ENCODE measurements around the gene CCL23.
A peak's percentile ranks its signal among the peaks of the same experiment; 100 is the strongest.

Gene CCL23

DNA sequence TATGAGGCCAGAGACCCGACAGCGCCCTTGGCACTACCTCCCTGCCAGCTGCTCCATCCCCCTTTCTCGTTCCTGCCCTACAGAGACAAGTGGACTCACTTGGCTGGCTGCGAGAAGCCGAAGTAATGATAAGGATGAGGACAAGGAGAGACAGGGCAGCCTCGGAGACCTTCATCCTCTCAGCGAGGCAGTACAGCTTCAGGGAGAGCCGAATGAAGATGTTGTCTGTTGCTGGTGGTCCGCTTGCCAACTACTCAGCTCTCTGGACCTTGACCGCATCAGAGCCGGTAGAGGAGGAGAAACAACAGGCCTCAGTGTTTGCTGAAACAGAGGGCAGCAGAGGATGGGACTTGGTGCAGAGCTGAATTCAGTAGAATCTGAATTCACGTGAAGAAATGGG, 36.5 kb downstream of the CCL23 start, which contains the start of gene CCL16:
Gene CCL16 (minus strand): TSS at position 252 of the 400 bp plus-strand sequence. CDS start 77 bp downstream, at position 175.
- no peaks in the 10 kb centered on the region for H3K36me3 Mint-ChIP-seq (ENCODE audit: low read depth)
- H3K4me1 Mint-ChIP-seq = peaks cover 5% of the 10 kb centered on the region
- H3K27me3 Mint-ChIP-seq (ENCODE audit: low read depth, poor library complexity) = peaks cover 9% of the 10 kb centered on the region
- no peak within 1 kb of the TSS for H3K4me3 Mint-ChIP-seq
- TF ChIP-seq, protein P1, sequence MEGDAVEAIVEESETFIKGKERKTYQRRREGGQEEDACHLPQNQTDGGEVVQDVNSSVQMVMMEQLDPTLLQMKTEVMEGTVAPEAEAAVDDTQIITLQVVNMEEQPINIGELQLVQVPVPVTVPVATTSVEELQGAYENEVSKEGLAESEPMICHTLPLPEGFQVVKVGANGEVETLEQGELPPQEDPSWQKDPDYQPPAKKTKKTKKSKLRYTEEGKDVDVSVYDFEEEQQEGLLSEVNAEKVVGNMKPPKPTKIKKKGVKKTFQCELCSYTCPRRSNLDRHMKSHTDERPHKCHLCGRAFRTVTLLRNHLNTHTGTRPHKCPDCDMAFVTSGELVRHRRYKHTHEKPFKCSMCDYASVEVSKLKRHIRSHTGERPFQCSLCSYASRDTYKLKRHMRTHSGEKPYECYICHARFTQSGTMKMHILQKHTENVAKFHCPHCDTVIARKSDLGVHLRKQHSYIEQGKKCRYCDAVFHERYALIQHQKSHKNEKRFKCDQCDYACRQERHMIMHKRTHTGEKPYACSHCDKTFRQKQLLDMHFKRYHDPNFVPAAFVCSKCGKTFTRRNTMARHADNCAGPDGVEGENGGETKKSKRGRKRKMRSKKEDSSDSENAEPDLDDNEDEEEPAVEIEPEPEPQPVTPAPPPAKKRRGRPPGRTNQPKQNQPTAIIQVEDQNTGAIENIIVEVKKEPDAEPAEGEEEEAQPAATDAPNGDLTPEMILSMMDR (IDR thresholded peaks at IDR 0.05) = no peak
- no peak for DNase-seq
- no peaks in the 10 kb centered on the region for H3K9me3 Mint-ChIP-seq
- H3K27ac Mint-ChIP-seq = no peak within 1 kb of the TSS

GRCh38 chr17:35978346-35978745, 39.4 kb downstream of the CCL23 start:
- no peaks in the 10 kb centered on the region for H3K27me3 Mint-ChIP-seq (ENCODE audit: low read depth, poor library complexity)
- no peak for DNase-seq
- no peak overlapping the region for H3K4me3 Mint-ChIP-seq
- TF ChIP-seq, protein P1 (IDR thresholded peaks at IDR 0.05) = no peak
- H3K4me1 Mint-ChIP-seq = peaks cover 13% of the 10 kb centered on the region
- H3K36me3 Mint-ChIP-seq (ENCODE audit: low read depth) = no peaks in the 10 kb centered on the region
- no peak overlapping the region for H3K27ac Mint-ChIP-seq
- no peaks in the 10 kb centered on the region for H3K9me3 Mint-ChIP-seq

DNA sequence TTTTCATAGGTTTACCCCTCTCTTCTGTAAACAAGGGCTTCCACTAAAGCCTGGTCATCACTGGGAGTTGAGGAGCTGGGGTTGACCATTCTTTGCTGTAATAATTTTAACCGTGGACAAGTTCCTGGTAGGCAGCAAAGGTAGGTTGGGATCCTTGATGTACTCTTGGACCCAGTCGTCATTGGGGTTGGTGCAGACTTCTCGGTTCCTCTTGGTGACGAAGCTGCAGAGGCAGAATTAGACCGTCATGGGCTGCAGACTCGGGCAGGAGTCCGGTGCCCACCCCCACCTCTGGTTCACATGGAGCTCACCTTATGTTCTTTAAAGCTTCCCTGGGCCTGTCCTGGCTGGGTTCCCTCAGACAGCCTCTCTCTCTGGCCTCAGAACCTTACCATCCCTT, 40.3 kb downstream of the CCL23 start:
- DNase-seq = no peak

GRCh38 chr17:35973333-35974260, 44.2 kb downstream of the CCL23 start:
- TF ChIP-seq, protein P1 (IDR thresholded peaks at IDR 0.05) = no peak
- Mint-ChIP-seq H3K4me1 (peaks cover 31% of the 10 kb centered on the region), H3K4me3 (no peak overlapping the region), H3K9me3 (no peaks in the 10 kb centered on the region), H3K27ac (peak overlapping the region; percentile 65), H3K27me3 (ENCODE audit: low read depth, poor library complexity) (no peaks in the 10 kb centered on the region), H3K36me3 (ENCODE audit: low read depth) (no peaks in the 10 kb centered on the region)
- no peak for DNase-seq

More for the DNA sequence above, 40.3 kb downstream of the CCL23 start:
- no peaks in the 10 kb centered on the region for H3K9me3 Mint-ChIP-seq
- TF ChIP-seq, protein P1 (IDR thresholded peaks at IDR 0.05) = no peak
- no peaks in the 10 kb centered on the region for H3K36me3 Mint-ChIP-seq (ENCODE audit: low read depth)
- H3K4me3 Mint-ChIP-seq = no peak overlapping the region
- H3K27me3 Mint-ChIP-seq (ENCODE audit: low read depth, poor library complexity) = no peaks in the 10 kb centered on the region
- H3K27ac Mint-ChIP-seq = no peak overlapping the region
- peaks cover 20% of the 10 kb centered on the region for H3K4me1 Mint-ChIP-seq

- Mint-ChIP-seq H3K4me3 (no peak overlapping the region), H3K4me1 (peaks cover 31% of the 10 kb centered on the region), H3K27ac (no peak overlapping the region), H3K9me3 (no peaks in the 10 kb centered on the region), H3K27me3 (ENCODE audit: low read depth, poor library complexity) (no peaks in the 10 kb centered on the region), H3K36me3 (ENCODE audit: low read depth) (no peaks in the 10 kb centered on the region)
- TF ChIP-seq, protein P1 (IDR thresholded peaks at IDR 0.05) = no peak
- no peak for DNase-seq
These were observed 44.8 kb downstream of the CCL23 start for GRCh38 chr17:35972945-35973332.

Measured in nephron progenitor cell (in vitro differentiated cells).